Activated CD4-positive, alpha-beta T cell treated with anti-CD3 and anti-CD28 coated beads, Interleukin-2, Interleukin-4, amounts not matched to agents 100 ng/mL and 50 ng/mL, durations not matched to agents 16 hours and 8 hours (primary cell): Measurements from ENCODE around the gene C5.

ENCODE experiments used
- DNase-seq: peaks from one replicate; pipeline ENCODE4 v3.0.0-alpha.2; 2020; ENCODE audit warnings: low spot score

C5 gene

DNA sequence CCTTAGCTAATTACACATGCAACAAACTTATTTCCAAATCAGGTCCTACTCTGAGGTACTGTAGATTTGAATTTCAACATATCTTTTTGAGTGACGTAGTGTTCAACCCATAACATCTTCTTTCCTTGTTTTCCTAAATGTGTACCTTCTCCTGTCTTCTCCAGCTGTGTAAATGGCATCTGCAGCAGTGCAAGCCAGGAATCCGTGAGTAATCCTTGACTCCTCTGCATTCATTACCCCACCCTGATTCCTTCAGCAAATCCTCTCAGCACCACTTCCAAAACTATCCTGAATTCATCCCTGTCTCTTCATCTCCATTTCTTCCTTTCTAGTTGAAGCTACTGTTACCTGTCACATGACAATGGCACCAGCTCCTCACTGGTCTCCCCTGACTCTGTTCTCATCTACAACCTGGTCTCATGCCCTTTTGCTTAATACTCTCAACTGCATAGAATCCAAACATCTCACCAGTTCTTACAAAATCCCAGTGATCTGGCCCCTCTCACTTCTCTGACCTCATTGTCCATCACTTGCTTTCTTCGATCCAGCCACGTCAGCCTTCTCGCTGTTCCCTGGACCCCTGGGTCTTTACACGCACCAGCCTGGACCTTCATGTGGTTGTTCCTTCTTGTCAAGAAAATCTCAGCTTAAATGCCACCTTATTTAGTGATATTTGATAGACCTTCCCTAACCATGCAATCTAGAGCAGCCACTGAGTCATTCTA is 108.9 kb downstream of the C5 start:
- no peak for DNase-seq

DNA sequence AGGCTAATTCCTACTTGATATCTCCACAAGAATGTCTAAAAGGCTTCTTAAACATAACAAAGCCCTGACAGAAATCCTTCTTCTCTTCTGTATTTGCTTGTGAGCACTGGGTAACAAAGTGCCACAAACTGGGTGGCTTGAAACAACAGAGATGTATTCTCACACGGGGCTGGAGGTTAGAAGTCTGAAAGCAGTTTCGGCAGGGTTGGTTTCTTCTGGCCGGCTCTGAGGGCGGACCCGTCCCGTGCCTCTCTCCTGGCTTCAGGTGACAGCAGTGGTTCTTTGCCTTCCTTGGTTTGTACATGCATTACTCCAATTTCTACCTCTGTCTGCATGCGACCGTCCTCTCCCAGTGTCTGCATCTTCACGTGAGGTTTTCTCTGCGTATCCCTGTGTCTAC is 109.5 kb downstream of the C5 start:
- DNase-seq: no peak

DNA sequence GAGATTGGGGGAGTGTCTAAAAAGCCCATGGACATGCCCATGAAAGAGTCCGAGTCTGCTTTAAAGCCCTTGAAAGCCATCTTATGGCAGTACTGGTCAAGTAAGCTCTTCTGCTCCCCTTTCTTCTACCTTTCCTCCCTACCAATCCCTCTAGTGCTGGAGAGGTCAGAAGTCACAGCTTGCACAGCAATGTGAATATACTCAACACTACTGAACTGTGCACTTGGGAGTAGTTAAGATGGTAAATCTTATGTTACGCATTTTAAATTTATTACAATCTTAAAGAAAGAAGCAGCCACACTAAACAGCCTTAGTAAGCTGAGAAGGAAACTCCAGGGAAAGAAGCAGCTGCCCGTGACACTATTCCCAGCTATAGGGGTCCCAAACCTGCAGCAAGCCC is 111.2 kb downstream of the C5 start:
- no peak for DNase-seq

DNA sequence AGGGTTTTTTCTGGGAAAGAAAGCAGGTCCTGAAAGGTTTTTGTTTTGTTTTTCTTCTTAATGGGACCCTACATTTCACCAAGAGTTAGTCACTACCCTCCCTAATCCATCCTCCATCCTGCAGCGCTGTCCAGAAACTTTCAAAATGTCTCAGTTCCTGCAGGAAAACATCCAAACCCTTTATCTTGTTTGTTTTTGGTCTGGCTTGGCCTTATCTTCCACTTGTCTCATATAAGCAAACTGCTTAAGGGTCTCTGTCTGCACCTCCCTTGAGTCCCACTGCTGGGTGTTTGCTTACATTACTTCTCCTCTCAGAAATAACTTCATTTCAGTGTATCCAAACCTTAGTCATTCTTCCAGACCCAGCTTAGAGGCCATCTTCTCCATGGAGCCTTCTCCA is 112.5 kb downstream of the C5 start:
- no peak for DNase-seq

DNA sequence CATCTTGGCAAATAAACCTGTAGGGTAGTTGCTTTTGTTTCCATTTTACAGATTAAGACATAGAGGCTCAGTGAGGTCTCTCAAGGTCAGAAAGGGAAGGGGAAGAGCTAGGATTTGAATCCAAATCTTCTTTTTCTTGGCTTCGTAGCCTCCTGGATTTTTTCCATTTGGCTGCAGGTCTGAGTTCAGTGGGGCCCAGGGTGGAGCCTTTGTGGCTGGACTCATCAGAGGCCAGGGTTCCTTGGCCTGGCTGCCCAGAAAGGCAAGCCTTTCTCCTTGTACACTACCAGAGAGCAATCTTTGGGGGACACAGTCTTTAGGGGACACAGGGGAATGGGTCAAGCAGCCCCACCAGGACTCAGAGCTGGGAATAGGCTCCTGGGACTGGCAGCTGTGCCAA is 112.9 kb downstream of the C5 start:
- DNase-seq: no peak

DNA sequence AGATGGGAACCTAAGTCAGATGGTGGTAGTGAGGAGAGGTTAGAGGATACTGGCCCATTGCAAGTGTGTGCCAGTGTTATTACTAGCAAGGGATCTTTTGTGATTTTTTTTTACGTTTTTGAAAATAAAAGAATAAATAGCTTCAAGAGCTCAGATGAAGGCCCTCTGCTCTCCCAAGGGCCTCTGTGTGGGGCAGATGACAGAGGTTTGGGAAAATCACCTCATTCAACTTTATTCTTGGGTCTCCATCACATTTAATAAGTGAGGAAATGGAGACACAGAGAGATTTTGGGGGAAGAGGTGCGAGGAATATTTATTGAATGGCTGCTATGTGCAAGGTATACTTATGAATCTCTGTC is 113.3 kb downstream of the C5 start:
- DNase-seq: no peak

DNA sequence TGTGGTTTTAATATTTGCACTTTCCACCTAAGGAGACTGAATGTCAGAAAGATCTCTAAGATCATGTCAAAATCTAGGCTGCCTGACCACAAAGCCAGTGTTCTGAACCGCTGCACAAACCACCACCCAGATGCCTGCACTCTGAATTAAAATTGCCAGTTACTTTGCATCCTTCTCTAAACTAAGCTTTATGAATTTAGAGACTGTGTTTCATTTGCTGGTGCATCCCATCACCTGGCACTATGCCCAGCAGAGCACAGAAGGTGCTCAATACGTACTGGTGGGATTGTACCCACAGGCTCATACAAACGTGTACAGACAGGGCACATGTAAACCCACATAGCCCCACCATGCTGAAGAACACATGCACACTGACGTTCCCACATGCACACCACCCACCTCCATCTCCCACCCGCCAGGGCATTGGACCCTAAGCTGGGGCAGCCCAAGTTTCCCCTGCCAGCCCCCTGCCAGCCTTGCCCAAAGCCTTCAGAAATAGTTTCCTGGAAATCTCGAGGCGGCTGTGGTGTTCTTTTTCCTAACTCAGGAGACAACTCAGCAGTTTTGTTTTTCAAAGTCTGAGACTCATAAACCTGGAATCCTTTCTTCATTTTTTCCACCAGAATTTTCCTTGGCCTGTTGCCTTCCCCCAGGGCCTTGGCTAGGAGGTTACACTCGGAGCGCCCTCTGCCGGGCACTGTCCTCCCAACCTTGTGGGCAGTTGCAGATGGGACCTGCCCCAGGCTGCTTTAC is 113.9 kb downstream of the C5 start:
- DNase-seq: peak; percentile 92

DNA sequence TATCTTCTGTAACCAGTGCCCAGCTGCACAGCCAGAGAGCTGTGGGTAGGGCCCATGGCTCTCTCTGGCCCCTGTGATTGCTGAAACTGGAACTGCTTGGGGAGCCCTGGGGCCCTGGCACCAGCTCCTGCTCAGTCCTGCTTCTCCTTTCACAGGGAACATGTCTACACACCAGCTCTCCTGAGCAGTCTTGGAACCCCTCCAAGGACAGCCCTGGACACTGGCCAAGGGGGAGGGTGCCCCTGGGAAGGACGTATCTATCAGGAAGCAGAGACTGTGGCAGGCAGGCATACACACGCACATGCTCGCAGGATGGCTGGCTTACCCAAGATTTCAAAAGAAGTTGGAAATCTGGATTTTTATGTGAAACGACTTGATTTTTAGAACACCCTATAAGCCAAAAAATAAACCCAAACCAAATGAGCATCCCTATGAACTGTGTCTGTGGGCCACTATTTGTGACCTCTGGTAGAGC is 114.7 kb downstream of the C5 start:
- no peak for DNase-seq

DNA sequence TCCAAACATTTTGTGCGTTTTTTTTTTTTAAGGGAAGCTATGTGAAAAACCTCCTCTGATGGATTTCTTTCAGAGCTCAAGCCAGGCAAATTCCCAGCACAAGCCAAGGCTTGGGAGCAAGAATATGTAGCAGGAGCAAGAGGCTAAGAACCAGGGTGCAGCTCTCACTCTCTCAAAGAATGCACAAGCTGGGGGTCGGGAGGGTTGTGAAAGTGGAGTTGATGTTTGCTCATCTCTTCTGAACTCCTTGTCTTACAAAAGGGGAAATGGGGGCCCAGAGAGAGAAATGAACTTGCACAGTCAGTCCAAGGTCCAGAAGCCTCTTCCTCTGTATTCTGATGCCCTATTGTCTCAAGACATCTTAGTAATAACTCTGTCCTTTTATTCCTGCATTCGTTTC is 115.8 kb downstream of the C5 start:
- DNase-seq: no peak

DNA sequence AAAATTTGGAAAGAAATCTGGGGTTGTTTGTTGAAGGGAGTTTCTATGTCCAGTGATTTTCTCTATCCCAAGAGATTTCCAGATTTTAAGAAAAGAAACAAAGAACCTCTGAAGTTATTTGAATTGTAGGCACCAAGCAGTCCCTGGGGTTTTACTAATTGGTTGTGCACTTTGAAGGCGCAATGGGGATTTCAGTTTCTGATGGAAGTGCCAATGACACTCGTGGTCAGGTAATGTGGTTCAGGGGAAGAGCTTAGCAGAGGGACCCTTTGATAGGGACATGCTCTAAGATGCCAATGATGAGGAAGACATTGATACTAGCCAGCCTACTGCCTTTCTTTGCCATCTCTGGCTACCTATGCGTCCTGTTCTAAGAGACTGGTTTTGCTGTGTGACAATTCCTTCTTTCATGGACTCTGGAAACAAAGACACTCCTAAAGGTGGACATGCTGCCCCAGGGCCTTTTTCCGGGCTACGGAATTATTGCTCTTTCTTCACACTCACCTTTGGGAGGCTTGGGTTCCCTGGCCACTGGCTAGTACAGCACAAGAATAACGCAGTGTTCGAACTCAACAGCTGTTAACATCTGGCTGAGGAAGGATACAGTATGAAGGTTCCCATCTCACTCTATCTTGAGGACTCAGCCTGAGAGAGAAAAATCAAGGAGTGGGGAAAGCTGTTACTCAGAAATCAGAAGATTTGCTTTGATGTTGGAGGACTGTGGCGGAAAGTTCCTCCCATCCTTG is 116.6 kb downstream of the C5 start:
- DNase-seq: no peak

DNA sequence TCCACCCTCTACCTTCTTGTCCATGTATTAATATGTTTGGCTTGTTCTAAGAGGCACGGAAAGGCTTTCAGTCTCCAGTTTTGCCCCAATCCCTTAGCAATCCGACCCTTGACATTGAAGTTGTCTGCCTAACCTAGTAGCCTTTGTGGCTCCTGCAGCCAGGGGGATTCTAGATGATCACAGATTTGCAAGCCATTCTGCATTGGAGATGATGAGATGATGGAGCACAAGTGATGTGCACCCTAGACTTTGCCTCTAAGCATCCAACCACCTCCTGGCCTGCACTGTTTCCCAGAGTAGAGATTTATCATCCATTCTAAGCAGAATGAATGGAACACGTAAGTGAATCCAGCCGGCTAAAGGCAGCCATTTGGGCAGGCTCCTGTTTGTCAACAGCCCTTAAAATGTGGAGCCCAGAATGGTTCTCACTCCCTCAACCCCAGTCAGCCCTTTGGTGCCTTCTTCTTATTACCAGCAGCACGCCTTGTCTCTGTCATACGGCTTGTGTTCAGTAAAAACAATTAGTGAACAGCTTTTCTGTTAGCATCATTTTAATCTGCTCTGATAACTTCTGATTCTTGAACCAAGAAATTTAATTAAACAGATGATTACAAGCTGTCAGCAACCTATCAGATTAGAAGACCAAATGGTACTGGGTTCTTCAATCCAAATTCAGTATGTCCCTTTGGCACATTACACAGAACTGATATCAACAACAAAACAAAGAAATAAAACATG is 117.8 kb downstream of the C5 start:
- no peak for DNase-seq

DNA sequence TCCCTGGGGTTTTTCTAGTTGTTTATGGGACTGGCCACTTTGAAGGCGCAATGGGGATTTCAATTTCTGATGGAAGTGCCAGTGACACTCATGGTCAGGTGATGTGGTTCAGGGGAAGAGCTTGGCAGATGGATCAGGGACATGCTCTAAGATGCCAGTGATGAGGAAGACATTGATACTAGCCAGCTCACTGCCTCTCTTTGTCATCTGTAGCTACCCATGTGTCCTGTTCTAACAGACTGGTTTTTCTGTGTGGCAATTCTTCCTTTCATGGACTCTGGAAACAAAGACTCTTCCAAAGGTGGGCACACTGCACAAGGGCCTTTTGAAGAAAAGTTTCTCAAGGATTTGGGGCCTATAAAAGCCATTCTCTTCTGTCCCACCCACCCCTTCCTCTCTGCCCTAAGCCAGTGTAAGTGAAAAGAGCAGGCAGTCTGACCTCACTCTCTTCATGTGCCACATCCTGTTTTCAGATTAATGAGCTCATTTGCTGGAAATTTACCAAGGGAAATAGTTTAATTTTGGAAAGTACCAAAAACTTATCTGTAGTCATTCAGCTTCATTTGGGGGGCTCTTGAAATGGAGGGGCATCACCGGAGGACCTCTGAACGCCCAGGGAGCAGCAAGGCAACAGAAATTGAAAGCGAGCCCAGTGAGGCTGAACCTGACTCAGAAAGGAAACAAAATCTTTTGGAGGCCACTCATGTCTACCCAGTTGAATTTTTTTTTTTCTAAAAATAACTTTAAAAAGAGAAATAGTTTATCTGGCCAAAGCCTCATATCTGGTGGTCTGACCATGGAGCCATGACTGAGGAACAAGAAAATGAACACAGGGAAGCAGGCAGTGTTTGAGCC is 118.6 kb downstream of the C5 start:
- DNase-seq: peak; percentile 86

DNA sequence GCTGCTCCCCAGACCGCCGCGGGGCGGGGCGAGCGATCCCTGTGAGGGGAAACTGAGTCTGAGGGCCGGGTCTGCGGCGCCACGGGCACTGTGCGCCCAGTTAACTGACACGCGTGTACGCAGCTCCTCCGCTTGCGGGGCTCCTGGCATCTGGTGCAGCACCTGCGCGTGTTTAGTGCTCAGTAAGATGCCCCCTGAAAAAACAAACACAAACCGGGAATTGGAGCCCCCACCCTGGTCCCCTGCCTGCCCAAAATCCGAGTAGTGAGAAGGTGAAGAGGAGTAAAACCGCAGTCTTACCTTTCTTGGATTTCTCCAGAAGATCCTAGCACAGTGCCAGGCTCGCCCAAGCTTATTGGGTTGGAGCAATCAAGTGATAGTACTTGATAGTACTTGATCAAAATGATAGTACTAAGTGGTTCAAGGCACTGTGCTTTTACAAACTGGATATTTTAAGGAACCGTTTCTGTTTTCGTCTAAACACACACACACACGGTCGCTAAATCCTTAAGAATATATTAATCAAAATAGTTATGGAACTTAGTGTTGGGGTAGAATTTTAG is 120.8 kb downstream of the C5 start:
- DNase-seq: no peak

DNA sequence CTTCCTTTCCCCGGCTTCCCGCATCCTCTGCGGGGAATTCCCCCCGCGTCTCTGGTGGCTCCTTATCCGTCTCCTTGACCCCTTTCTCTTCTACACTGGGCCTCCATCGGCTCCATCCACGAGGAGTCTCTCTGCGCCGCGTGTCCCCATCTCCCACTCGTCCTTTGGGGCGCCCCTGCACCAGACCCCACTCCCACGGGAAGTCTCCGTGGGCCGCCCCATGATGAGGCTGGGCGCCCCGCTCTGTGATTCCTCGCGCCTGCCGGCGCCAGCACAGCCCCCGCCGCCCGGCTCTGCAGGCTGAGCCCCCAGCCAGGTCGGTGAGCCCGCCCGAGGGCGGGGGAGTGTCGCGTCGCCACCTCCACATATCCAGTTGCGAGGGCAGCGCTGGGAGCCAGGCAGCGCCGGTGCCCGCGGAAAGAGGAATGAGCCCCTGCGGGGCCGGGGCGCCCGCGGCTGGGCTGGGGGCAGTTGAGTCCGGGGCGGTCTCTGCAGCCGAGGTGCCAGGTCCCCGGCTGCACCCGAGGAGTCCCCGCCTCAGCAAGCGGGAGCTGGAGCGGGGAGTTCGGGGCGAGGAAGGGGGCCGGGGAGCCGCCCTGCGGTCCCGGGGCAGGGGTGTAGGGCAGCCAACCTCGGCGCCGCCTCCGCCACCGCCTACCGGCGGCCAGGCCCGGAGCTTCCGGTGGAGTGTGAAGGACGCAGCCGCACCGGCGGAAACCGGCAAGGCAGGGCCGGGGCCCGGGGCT is 121.4 kb downstream of the C5 start:
- DNase-seq: peak; percentile 81

DNA sequence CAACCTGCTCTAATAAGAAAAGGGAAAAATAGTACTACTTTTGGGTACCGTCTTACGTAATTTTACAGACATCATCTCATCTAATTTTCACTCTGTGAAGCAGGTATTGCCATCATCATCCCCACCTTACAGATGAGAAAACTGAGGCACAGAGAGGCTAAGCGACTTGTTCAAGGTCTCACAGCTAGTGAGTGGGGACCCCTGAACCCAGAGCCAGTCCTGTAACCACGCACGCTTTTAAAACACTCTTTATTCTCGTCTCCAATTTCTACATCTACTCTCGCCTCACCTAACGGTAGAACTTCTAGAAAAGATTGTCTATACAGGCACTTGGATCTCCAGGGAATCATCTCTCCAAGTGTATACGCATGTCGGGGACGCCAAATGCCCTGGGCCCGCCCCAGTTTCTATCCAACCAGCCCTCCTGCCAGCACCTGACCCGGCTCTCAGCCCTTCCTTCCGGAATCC is 122.0 kb downstream of the C5 start:
- no peak for DNase-seq

DNA sequence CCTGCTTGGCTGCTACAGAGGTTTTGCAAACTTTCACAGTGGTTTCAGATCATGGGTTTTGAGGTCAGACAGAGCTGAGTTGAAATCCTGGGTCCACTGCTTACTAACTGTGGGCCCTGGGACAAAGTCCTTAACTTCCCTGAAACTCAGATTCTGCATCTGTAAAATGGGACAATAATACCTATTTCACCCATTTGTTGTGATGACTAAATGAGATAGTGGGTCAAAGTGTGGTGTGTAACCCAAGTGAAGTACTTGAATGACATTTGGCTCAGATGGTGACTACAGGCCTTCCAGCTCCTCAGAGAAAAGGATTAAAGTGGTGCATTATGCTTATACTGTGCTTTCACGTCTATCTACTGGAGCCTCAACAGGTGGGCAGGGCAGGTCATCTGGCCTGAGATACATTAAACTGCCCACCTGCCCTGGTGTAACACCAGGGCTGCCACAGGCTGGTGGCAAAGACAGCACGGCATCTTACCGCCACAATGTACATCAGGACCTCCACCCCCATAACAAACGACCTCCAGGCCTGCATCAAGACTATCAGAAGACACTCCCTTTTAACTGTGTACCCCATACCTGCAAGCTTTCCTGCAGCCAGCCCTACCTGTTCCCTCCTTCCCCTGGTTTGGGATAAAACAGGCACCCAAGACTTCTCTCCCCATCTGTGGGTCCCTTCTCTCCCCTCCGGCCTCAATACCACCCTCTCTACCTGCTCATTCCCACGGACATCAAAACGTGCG is 122.6 kb downstream of the C5 start:
- peak; percentile 78 for DNase-seq

DNA sequence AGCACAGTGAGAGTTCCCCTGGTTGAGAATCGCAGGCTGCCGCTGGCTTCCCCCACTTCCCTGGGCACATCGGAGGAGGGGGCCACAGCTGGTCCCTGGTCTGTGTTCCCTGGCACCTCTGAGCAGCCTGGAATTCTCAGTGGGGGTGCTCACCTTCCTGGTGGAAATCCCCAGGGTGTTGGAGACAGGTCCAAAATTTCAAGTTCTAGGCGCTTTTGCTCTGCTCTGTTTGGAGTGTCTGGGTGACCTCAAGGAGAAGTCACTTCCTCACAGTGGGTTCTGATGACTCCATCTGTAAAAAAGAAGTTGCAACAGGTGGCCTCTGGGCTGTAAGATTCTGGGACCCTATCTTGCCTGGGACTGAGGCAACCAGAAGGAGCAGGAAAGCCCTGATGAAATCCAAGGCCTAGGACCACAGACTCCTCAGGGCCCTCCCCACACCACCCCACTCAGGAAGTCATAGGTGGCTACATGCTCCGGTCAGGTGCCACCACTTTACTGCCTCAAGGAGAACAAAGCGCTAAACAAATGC is 123.6 kb downstream of the C5 start, which contains the start of gene TRAF1:
TSS of gene TRAF1 (minus strand) at position 400 of the 532 bp plus-strand sequence. CDS start 721 bp downstream, outside the sequence.
- peak; percentile 59 for DNase-seq

DNA sequence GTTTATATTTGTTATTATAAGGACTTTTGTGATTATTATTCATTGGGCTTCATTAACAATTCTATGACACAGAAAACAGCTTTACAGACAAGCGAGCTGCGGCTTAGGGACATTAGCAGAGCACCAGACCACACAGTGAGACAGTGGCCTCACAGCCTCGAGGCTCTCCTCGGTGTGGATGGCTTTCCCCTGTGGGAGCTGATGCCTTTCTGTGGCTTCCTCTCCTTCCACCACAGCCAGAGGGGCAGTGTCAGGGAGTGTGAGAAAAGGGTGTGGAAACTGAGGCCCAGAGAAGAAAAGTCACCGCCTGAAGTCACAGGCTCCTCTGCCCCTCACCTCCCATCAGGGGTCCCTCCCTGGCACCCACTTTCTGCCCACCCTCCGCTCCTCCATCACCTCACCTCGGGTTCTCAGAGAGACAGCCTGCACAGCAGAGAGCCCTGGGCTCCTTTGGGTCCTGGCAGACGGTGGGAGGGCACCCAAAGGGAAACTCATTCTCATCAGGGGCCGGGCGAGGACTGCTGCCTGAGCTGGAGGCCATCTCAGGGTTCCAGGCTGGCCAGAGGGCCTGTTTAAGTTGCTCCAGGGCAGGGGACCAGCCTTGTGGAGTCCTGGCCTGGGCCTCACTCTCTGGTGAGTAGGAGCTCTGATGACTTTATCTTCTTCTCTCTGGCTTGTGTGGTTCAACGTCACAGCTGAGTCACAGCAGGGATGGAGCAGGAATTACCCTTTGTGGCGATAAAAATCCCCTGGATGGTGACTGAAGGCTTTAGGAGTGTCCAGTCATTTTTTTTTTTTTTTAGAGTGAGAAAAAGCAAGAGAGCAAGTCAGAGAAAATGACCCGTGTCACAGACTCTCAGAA is 124.3 kb downstream of the C5 start:
- peak; percentile 90 for DNase-seq
